Vagina (tissue), 2 donors: ENCODE measurements around the gene MEF2A.

Experiments used
- POLR2A ChIP-seq, 2 donors: fragments of 450-650 bp; IDR thresholded peaks; one replicate each; pipeline ENCODE4 v1.6.1; 2017; ENCODE audit warnings: antibody characterized with exemption in 2 of 2, mild to moderate bottlenecking in 2 of 2, moderate library complexity in 2 of 2
- TF ChIP-seq, protein P1 (sequence below), 3 experiments: fragments of 450-650 bp in 2 of 3; fragments of 200-600 bp in 1 of 3; sonication (generic) in 1 of 3; IDR thresholded peaks; one replicate each; pipeline ENCODE4 v1.5.1; 2017 to 2019; ENCODE audit warnings: antibody characterized with exemption in 3 of 3, mild to moderate bottlenecking in 2 of 3, moderate library complexity in 2 of 3

DNA sequence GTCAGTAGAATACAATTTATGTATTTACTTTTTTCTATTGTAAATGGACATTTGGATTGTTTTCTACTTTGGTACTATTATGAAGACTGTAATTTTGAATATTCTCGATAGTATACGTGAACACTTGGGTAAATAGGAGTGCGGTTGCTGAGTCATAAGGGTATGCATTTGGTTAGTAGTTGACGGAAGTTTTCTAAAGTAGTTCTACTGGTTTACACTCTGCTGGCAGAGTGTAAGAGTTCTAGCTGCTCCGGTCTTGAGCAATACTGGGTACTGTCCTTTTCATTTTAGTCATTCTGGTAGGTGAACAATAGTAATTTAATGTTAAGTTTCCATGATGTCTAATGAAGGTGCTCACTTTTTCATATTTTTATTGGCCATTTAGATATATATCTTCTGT lies 70.0 kb downstream of the MEF2A start:
- TF ChIP-seq, protein P1, sequence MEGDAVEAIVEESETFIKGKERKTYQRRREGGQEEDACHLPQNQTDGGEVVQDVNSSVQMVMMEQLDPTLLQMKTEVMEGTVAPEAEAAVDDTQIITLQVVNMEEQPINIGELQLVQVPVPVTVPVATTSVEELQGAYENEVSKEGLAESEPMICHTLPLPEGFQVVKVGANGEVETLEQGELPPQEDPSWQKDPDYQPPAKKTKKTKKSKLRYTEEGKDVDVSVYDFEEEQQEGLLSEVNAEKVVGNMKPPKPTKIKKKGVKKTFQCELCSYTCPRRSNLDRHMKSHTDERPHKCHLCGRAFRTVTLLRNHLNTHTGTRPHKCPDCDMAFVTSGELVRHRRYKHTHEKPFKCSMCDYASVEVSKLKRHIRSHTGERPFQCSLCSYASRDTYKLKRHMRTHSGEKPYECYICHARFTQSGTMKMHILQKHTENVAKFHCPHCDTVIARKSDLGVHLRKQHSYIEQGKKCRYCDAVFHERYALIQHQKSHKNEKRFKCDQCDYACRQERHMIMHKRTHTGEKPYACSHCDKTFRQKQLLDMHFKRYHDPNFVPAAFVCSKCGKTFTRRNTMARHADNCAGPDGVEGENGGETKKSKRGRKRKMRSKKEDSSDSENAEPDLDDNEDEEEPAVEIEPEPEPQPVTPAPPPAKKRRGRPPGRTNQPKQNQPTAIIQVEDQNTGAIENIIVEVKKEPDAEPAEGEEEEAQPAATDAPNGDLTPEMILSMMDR (IDR thresholded peaks at IDR 0.05) = no peak
- no peak for TF ChIP-seq POLR2A (IDR thresholded peaks at IDR 0.05)
